Fibroblast of mammary gland (primary cell): Measurements from ENCODE around the gene ACKR2.
"Not testable (repeated sequence)": the region's sequence is repeated elsewhere in the genome, so short reads cannot be mapped to it uniquely, and the experiment has no call there.

ENCODE experiments used
- DNase-seq: peaks from one replicate; pipeline ENCODE4 v3.0.0-alpha.2; 2010; ENCODE audit warnings: low read depth
- H3K4me3 ChIP-seq: 2 replicates; pipeline ENCODE4 v1.5.1; 2011; ENCODE audit warnings: low read depth, mild to moderate bottlenecking, low read length, moderate library complexity; ENCODE audit not compliant: control insufficient read depth
- CTCF ChIP-seq: conservative IDR thresholded peaks from 2 replicates; pipeline ENCODE4 v1.5.1; 2011; ENCODE audit warnings: low read depth, low read length, inconsistent platforms; ENCODE audit not compliant: control insufficient read depth, insufficient read depth

Gene ACKR2

GRCh38 chr3:42875325-42876151 is 66.3 kb downstream of the ACKR2 start, which contains the start of gene CYP8B1:
Gene CYP8B1, minus strand, starts transcription at chr3:42875879. Its CDS starts 63 bp downstream, at chr3:42875816.
- DNase-seq, result no peak
- TF ChIP-seq CTCF, result no peak
- no peak within 1 kb of the TSS for H3K4me3 ChIP-seq

- DNase-seq, result no peak
- TF ChIP-seq CTCF, result no peak
- no peak overlapping the region for H3K4me3 ChIP-seq
These were observed 67.2 kb downstream of the ACKR2 start for GRCh38 chr3:42876401-42876800.

- no peak for DNase-seq
- TF ChIP-seq CTCF, result no peak
These were observed 67.9 kb downstream of the ACKR2 start for GRCh38 chr3:42876940-42877720.

DNA sequence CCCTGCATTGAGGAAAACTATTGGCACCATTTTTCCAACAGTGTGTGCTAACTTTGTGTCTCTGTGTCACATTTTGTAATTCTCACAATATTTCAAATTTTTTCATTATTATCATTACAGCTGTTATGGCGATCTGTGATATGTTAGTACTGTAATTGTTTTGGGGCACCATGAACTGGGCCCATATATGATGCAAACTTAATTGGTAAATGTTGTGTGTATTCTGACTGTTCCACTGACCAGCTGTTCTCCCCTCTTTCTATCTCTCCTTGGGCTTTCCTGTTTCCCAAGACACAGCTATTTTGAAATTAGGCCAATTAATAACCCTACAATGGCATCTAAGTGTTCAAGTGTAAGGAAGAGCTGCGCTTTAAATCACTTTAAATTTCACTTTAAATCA is 68.6 kb downstream of the ACKR2 start:
- H3K4me3 ChIP-seq, result no peak overlapping the region
- TF ChIP-seq CTCF, result no peak
- no peak for DNase-seq

More at GRCh38 chr3:42876940-42877720, 67.9 kb downstream of the ACKR2 start:
- H3K4me3 ChIP-seq, result no peak overlapping the region

- no peak for DNase-seq
- TF ChIP-seq CTCF, result no peak
- peak overlapping the region; percentile 61 for H3K4me3 ChIP-seq
These were observed 70.9 kb downstream of the ACKR2 start for GRCh38 chr3:42880183-42880582.

DNA sequence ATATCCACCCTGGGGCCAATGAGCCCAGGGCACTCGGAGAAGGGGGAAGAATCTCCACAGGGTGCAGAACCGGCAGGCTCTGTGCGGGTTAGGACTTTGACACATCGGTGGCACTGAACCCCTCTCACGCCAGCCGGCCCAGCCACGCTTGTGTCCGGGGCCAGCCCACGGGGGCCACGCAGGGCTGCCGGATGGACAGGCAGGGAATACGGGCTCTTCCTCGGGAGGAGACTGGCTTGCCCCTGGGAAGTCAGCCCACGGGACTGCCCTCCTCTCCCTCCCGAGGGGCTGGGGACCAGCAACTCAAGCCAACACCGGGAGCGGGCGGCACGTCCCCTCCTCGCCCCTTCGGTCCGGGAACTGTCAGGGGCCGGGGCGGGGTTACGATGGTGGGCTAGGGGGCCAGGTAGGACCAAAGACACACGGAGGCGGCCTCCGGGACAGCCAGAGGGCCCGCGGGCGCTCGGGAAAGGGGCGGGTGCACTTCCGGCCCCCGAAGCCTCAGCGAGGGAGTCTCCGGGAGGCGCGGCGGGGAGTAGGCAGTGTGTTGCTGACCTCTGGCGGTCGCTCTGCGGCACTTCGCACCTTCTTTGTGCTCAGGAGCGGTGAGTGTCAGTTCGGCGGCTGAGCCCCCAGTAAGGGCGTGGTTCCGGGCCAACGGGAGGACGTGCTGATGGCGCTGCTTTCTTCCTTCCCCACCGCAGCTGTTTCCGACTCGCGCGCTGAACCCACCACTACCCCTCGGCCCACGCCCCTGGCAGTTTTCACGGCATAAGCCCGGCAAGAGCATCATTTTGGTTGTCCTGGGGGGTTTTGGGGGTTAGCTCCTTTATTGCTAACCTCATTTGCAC is 71.6 kb downstream of the ACKR2 start:
- peak; percentile 72 for DNase-seq
- TF ChIP-seq CTCF, result peak; percentile 72
- H3K4me3 ChIP-seq, result peak overlapping the region; percentile 61

- not testable (repeated sequence) for H3K4me3 ChIP-seq
- peak; percentile 39 for DNase-seq
These were observed 74.1 kb downstream of the ACKR2 start for GRCh38 chr3:42883251-42883930.
